DND-41 (cell line): ENCODE results near the gene ABLIM2.

ENCODE experiments used
- ATAC-seq: fragments of 200-7000 bp; cut with Tn5 transposase; 3 replicates; pipeline ENCODE4 v1.9.1; 2021; ENCODE audit warnings: low read depth; ENCODE audit not compliant: insufficient read depth
- DNase-seq: peaks from one replicate; pipeline ENCODE4 v3.0.0-alpha.2; 2020
- H2AFZ ChIP-seq: 2 replicates; pipeline ENCODE4 v1.6.0; 2012; ENCODE audit warnings: low read depth, low read length
- H3K27ac ChIP-seq: 2 replicates; pipeline ENCODE4 v1.5.1; 2012; ENCODE audit warnings: low read length, inconsistent platforms
- H3K27me3 ChIP-seq: fragments of 200-600 bp; sonication (generic); 2 replicates; pipeline ENCODE4 v1.6.0; 2012; ENCODE audit warnings: low read length, mild to moderate bottlenecking, inconsistent platforms; ENCODE audit not compliant: insufficient read depth, poor library complexity
- H3K36me3 ChIP-seq: 2 replicates; pipeline ENCODE4 v1.5.1; 2012; ENCODE audit warnings: low read length, inconsistent platforms; ENCODE audit not compliant: insufficient read depth
- H3K4me1 ChIP-seq: 2 replicates; pipeline ENCODE4 v1.5.1; 2012; ENCODE audit warnings: mild to moderate bottlenecking, low read length; ENCODE audit not compliant: insufficient read depth
- H3K4me2 ChIP-seq: 2 replicates; pipeline ENCODE4 v1.6.0; 2012; ENCODE audit warnings: mild to moderate bottlenecking, moderate library complexity, low read length, inconsistent platforms; ENCODE audit not compliant: insufficient read depth
- H3K4me3 ChIP-seq, 2 experiments: fragments of 200-600 bp in 1 of 2; shearing (Covaris generic) in 1 of 2; 2 replicates each; pipeline ENCODE4 v1.5.1; 2012 to 2016; ENCODE audit warnings: inconsistent platforms in 2 of 2, low read length in 2 of 2, mild to moderate bottlenecking in 2 of 2, low read depth in 1 of 2, moderate library complexity in 1 of 2
- H3K79me2 ChIP-seq: 2 replicates; pipeline ENCODE4 v1.6.0; 2012; ENCODE audit warnings: low read length, inconsistent platforms; ENCODE audit not compliant: insufficient read depth
- H3K9ac ChIP-seq: 2 replicates; pipeline ENCODE4 v1.6.0; 2012; ENCODE audit warnings: low read depth, mild to moderate bottlenecking, inconsistent platforms, low read length, moderate library complexity
- H3K9me3 ChIP-seq: 2 replicates; pipeline ENCODE4 v1.5.1; 2012; ENCODE audit warnings: low read length, moderate library complexity, mild to moderate bottlenecking, inconsistent platforms; ENCODE audit not compliant: insufficient read depth, severe bottlenecking
- H4K20me1 ChIP-seq: 2 replicates; pipeline ENCODE4 v1.6.0; 2012; ENCODE audit warnings: low read length; ENCODE audit not compliant: insufficient read depth
- CTCF ChIP-seq: IDR thresholded peaks from 2 replicates; pipeline ENCODE4 v1.5.1; 2012; ENCODE audit warnings: borderline replicate concordance, low read length, moderate library complexity, mild to moderate bottlenecking; ENCODE audit not compliant: poor library complexity, severe bottlenecking; ENCODE audit errors: extremely low read depth
- EZH2 ChIP-seq: IDR thresholded peaks from 3 replicates; pipeline ENCODE4 v1.6.1; 2012; ENCODE audit warnings: borderline replicate concordance, low read depth, mild to moderate bottlenecking, moderate library complexity, low read length, inconsistent platforms; ENCODE audit not compliant: severe bottlenecking

The ABLIM2 gene

GRCh38 chr4:8149664-8150063 is 8.9 kb downstream of the ABLIM2 start:
- Histone ChIP-seq H3K9me3 (no peaks in the 10 kb centered on the region), H3K27ac (no peak overlapping the region), H3K4me1 (no peaks in the 10 kb centered on the region), H3K79me2 (no peaks in the 10 kb centered on the region), H4K20me1 (0 out of 2 replicates have a peak, but pooled peaks cover 3% of the 10 kb centered on the region), H3K9ac (no peak overlapping the region), H3K27me3 (no peaks in the 10 kb centered on the region), H3K4me2 (no peak overlapping the region), H2AFZ (no peak overlapping the region), H3K36me3 (no peaks in the 10 kb centered on the region), H3K4me3 (no peak overlapping the region)
- ATAC-seq (no peak), DNase-seq (no peak)
- TF ChIP-seq EZH2 (no peak), CTCF (no peak)

GRCh38 chr4:8148785-8149435 is 9.7 kb downstream of the ABLIM2 start:
- Histone ChIP-seq H2AFZ (no peak overlapping the region), H3K36me3 (no peaks in the 10 kb centered on the region), H3K4me1 (no peaks in the 10 kb centered on the region), H3K4me2 (no peak overlapping the region), H3K9ac (no peak overlapping the region), H4K20me1 (0 out of 2 replicates have a peak, but pooled peaks cover 3% of the 10 kb centered on the region), H3K4me3 (no peak overlapping the region), H3K27ac (no peak overlapping the region), H3K9me3 (no peaks in the 10 kb centered on the region), H3K27me3 (no peaks in the 10 kb centered on the region), H3K79me2 (no peaks in the 10 kb centered on the region)
- ATAC-seq = no peak
- no peak for DNase-seq
- TF ChIP-seq EZH2 (no peak), CTCF (no peak)

- no peaks in the 10 kb centered on the region for H3K36me3 ChIP-seq
- H3K9me3 ChIP-seq = no peaks in the 10 kb centered on the region
- ATAC-seq (no peak), DNase-seq (no peak)
- no peak overlapping the region for H3K4me3 ChIP-seq
- H3K4me1 ChIP-seq = no peaks in the 10 kb centered on the region
- H4K20me1 ChIP-seq = peaks cover 5% of the 10 kb centered on the region; the same call in 1 of the 2 replicates
- no peak overlapping the region for H3K27ac ChIP-seq
- no peaks in the 10 kb centered on the region for H3K27me3 ChIP-seq
- H3K4me2 ChIP-seq = no peak overlapping the region
- no peaks in the 10 kb centered on the region for H3K79me2 ChIP-seq
- TF ChIP-seq CTCF (no peak), EZH2 (no peak)
- H3K9ac ChIP-seq = no peak overlapping the region
- no peak overlapping the region for H2AFZ ChIP-seq
Measured at GRCh38 chr4:8148159-8148558, 10.5 kb downstream of the ABLIM2 start.
